Transverse colon (tissue), 4 donors: ENCODE data around the gene KCNS1.

Experiments used
- POLR2A ChIP-seq: fragments of 450-650 bp; IDR thresholded peaks from one replicate; pipeline ENCODE4 v1.6.1; 2016; ENCODE audit warnings: antibody characterized with exemption, mild to moderate bottlenecking, moderate library complexity
- POLR2AphosphoS5 ChIP-seq, 3 donors: sonication (generic); formaldehyde crosslinking; IDR thresholded peaks; one replicate each; pipeline ENCODE4 v1.6.1; 2016; ENCODE audit warnings: antibody characterized with exemption in 3 of 3
- TF ChIP-seq, protein P1 (sequence below), 5 experiments: fragments of 200-600 bp in 3 of 5; fragments of 450-650 bp in 2 of 5; sonication (generic) in 3 of 5; IDR thresholded peaks; 1 replicate in 2 of 5; 2 replicates in 3 of 5; pipeline ENCODE4 v1.5.1; 2016 to 2017; ENCODE audit warnings: antibody characterized with exemption in 5 of 5, inconsistent platforms in 3 of 5, mild to moderate bottlenecking in 2 of 5, moderate library complexity in 1 of 5

DNA sequence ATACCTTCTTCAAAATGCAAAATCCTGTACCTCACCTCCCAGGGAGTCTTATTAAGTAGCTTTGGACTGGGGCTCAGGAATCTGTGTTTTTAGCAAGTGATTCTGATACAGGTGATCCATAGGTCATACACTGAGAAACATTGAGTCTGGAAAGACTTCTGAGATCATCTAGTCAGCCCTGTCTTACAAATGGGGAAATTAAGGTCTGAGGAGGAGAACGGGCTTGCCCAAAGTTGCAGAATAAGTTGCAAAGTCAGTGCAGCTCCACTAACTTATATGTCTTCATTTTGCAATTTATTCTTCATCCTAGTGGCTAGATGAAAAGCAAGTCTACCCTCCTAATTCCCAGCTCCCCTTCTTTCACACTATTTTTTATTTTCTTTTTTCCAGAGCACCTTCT, 28.9 kb downstream of the KCNS1 start:
- TF ChIP-seq, protein P1, sequence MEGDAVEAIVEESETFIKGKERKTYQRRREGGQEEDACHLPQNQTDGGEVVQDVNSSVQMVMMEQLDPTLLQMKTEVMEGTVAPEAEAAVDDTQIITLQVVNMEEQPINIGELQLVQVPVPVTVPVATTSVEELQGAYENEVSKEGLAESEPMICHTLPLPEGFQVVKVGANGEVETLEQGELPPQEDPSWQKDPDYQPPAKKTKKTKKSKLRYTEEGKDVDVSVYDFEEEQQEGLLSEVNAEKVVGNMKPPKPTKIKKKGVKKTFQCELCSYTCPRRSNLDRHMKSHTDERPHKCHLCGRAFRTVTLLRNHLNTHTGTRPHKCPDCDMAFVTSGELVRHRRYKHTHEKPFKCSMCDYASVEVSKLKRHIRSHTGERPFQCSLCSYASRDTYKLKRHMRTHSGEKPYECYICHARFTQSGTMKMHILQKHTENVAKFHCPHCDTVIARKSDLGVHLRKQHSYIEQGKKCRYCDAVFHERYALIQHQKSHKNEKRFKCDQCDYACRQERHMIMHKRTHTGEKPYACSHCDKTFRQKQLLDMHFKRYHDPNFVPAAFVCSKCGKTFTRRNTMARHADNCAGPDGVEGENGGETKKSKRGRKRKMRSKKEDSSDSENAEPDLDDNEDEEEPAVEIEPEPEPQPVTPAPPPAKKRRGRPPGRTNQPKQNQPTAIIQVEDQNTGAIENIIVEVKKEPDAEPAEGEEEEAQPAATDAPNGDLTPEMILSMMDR (IDR thresholded peaks at IDR 0.05), result no peak
- TF ChIP-seq POLR2A, result no peak
- TF ChIP-seq POLR2AphosphoS5 (IDR thresholded peaks at IDR 0.05), result no peak
